Measurements from ENCODE around the gene RYR1.

RYR1 gene

DNA sequence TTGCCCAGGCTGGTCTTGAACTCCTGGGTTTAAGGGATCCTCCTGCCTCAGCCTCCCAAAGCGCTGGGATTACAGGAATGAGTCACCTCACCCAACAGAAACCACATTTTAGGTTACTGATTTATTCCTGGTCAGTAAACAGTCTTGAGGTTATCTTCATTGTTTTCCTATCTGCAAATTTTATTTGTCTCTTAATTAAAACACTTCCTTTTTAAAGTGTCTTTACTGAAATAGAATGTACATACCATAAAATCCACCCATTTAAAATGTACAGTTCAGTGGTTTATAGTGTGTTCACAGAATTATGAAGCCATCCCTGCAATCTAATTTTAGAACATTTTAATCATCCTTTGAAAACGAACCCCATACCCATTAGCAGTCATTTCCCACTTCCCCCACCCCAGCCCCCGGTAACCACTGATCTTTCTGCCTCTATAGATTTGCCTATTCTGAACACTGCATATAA lies 121.2 kb downstream of the RYR1 start:
- Histone ChIP-seq H3K36me3 (ENCODE audit: insufficient read depth, low read length) (no peaks in the 10 kb centered on the region), H3K79me2 (ENCODE audit: insufficient read depth, low read length) (no peaks in the 10 kb centered on the region), H3K4me2 (ENCODE audit: insufficient read depth, low read length) (no peak overlapping the region), H4K20me1 (ENCODE audit: insufficient read depth, low read length) (0 out of 2 replicates have a peak, but pooled peaks cover 3% of the 10 kb centered on the region), H3K4me3 (ENCODE audit: low read depth in 1 of 2, low read length in 2 of 2) (no peak overlapping the region), H3K27me3 (ENCODE audit: insufficient read depth, low read length, poor library complexity) (peaks cover 6% of the 10 kb centered on the region), H3K27ac (ENCODE audit: low read length) (no peak overlapping the region), H3K4me1 (ENCODE audit: insufficient read depth, low read length) (no peaks in the 10 kb centered on the region), H3K9me3 (ENCODE audit: insufficient read depth, low read length, severe bottlenecking) (no peaks in the 10 kb centered on the region), H3K9ac (ENCODE audit: low read depth, low read length) (no peak overlapping the region), H2AFZ (ENCODE audit: low read depth, low read length) (no peak overlapping the region)
- TF ChIP-seq, protein P1, sequence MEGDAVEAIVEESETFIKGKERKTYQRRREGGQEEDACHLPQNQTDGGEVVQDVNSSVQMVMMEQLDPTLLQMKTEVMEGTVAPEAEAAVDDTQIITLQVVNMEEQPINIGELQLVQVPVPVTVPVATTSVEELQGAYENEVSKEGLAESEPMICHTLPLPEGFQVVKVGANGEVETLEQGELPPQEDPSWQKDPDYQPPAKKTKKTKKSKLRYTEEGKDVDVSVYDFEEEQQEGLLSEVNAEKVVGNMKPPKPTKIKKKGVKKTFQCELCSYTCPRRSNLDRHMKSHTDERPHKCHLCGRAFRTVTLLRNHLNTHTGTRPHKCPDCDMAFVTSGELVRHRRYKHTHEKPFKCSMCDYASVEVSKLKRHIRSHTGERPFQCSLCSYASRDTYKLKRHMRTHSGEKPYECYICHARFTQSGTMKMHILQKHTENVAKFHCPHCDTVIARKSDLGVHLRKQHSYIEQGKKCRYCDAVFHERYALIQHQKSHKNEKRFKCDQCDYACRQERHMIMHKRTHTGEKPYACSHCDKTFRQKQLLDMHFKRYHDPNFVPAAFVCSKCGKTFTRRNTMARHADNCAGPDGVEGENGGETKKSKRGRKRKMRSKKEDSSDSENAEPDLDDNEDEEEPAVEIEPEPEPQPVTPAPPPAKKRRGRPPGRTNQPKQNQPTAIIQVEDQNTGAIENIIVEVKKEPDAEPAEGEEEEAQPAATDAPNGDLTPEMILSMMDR (IDR thresholded peaks at IDR 0.05; ENCODE audit: borderline replicate concordance, extremely low read depth, low read length, poor library complexity, severe bottlenecking), result no peak
- TF ChIP-seq EZH2 (IDR thresholded peaks at IDR 0.05; ENCODE audit: borderline replicate concordance, low read depth, low read length, severe bottlenecking), result no peak
- DNase-seq (no peak), ATAC-seq (ENCODE audit: insufficient read depth, low read depth) (no peak)

DNA sequence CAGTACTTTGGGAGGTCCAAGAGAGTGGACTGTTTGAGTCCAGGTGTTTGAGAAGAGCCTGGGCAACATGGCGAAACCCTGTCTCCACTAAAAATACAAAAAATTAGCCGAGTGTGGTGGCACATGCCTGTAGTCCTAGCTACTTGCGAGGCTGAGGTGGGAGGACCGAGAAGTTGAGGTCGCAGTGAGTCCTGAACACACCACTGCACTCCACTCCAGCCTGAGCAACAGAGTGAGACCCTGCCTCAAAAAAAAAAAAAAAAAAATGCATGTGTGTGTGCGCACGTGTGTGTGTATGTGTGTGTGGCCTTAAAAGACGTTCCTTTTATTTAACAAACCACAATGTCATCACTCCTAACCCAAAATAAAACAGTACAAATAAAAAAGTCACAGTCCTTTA lies 121.7 kb downstream of the RYR1 start:
- Histone ChIP-seq H3K27ac (ENCODE audit: low read length) (no peak overlapping the region), H3K4me3 (ENCODE audit: low read depth in 1 of 2, low read length in 2 of 2) (no peak overlapping the region), H3K79me2 (ENCODE audit: insufficient read depth, low read length) (no peaks in the 10 kb centered on the region), H3K9ac (ENCODE audit: low read depth, low read length) (no peak overlapping the region), H2AFZ (ENCODE audit: low read depth, low read length) (no peak overlapping the region), H3K27me3 (ENCODE audit: insufficient read depth, low read length, poor library complexity) (peaks cover 6% of the 10 kb centered on the region), H3K4me2 (ENCODE audit: insufficient read depth, low read length) (no peak overlapping the region), H4K20me1 (ENCODE audit: insufficient read depth, low read length) (0 out of 2 replicates have a peak, but pooled peaks cover 3% of the 10 kb centered on the region), H3K9me3 (ENCODE audit: insufficient read depth, low read length, severe bottlenecking) (no peaks in the 10 kb centered on the region), H3K36me3 (ENCODE audit: insufficient read depth, low read length) (no peaks in the 10 kb centered on the region), H3K4me1 (ENCODE audit: insufficient read depth, low read length) (no peaks in the 10 kb centered on the region)
- DNase-seq, result no peak
- no peak for TF ChIP-seq EZH2 (IDR thresholded peaks at IDR 0.05; ENCODE audit: borderline replicate concordance, low read depth, low read length, severe bottlenecking)
- TF ChIP-seq, protein P1 (IDR thresholded peaks at IDR 0.05; ENCODE audit: borderline replicate concordance, extremely low read depth, low read length, poor library complexity, severe bottlenecking), result no peak
- no peak for ATAC-seq (ENCODE audit: insufficient read depth, low read depth)

DNA sequence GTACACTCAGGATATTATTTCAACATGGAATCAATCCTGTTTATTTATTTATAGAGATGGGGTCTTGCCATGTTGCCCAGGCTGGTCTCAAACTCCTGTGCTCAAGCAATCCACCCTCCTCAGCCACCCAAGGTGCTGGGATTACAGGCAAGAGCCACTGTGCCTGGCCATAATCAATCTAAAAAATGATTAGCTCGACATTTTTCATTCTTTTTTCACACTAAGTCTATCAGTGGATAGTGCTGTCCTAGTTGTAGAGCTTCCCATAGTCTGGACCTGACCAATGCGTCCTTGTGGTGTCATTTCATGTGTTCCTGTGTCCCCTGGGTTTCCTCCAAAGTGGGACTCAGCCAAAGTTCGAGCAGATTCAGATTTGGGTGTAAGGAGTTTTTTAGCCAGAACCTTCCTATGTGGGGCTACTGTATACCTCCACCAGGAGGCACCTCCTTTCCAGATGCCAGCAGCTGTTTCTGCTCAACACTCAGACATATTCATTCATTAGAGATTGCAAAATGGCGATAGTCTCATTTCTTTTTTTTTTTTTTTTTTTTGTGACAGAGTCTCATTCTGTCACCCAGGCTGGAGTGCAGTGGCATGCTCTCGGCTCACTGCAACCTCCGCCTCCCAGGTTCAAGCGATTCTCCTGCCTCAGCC lies 123.2 kb downstream of the RYR1 start:
- Histone ChIP-seq H3K79me2 (ENCODE audit: insufficient read depth, low read length) (no peaks in the 10 kb centered on the region), H3K27me3 (ENCODE audit: insufficient read depth, low read length, poor library complexity) (peaks cover 6% of the 10 kb centered on the region), H3K9me3 (ENCODE audit: insufficient read depth, low read length, severe bottlenecking) (no peaks in the 10 kb centered on the region), H2AFZ (ENCODE audit: low read depth, low read length) (no peak overlapping the region), H4K20me1 (ENCODE audit: insufficient read depth, low read length) (0 out of 2 replicates have a peak, but pooled peaks cover under 1% of the 10 kb centered on the region), H3K4me3 (ENCODE audit: low read depth in 1 of 2, low read length in 2 of 2) (no peak overlapping the region), H3K9ac (ENCODE audit: low read depth, low read length) (no peak overlapping the region), H3K36me3 (ENCODE audit: insufficient read depth, low read length) (no peaks in the 10 kb centered on the region), H3K4me2 (ENCODE audit: insufficient read depth, low read length) (no peak overlapping the region), H3K27ac (ENCODE audit: low read length) (no peak overlapping the region), H3K4me1 (ENCODE audit: insufficient read depth, low read length) (no peaks in the 10 kb centered on the region)
- ATAC-seq (ENCODE audit: insufficient read depth, low read depth) (no peak), DNase-seq (no peak)
- TF ChIP-seq EZH2 (IDR thresholded peaks at IDR 0.05; ENCODE audit: borderline replicate concordance, low read depth, low read length, severe bottlenecking), result no peak
- TF ChIP-seq, protein P1 (IDR thresholded peaks at IDR 0.05; ENCODE audit: borderline replicate concordance, extremely low read depth, low read length, poor library complexity, severe bottlenecking), result no peak

Measured in DND-41 (cell line).